ENCODE results near the gene NDRG2.

DNA sequence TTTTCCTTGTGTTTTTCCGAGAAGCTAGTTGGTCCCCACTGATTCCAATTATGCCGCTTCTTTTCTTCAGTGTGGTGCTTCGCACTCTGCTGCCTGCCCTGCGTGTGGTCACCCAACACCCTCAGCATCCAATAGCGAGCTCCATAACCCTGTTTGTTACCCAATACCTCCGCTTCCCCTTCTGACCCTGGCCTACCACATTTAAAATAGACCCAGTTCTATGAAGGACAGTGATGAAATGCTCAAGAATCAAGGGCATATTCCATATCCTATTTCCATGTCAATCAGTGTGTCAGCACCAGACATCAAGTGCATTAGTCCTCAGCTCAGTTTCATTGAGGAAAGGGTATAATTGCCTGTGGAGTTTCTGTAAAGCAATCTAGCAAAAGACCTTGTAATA, 9.5 kb downstream of the NDRG2 start:
- TF ChIP-seq, protein P1, sequence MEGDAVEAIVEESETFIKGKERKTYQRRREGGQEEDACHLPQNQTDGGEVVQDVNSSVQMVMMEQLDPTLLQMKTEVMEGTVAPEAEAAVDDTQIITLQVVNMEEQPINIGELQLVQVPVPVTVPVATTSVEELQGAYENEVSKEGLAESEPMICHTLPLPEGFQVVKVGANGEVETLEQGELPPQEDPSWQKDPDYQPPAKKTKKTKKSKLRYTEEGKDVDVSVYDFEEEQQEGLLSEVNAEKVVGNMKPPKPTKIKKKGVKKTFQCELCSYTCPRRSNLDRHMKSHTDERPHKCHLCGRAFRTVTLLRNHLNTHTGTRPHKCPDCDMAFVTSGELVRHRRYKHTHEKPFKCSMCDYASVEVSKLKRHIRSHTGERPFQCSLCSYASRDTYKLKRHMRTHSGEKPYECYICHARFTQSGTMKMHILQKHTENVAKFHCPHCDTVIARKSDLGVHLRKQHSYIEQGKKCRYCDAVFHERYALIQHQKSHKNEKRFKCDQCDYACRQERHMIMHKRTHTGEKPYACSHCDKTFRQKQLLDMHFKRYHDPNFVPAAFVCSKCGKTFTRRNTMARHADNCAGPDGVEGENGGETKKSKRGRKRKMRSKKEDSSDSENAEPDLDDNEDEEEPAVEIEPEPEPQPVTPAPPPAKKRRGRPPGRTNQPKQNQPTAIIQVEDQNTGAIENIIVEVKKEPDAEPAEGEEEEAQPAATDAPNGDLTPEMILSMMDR (IDR thresholded peaks at IDR 0.05; ENCODE audit: insufficient read depth, low read length) = no peak
- TF ChIP-seq GABPA (IDR thresholded peaks at IDR 0.05; ENCODE audit: low read depth) (no peak), POLR2AphosphoS5 (IDR thresholded peaks at IDR 0.05; ENCODE audit: low read depth) (no peak)

Data from HL-60 (cell line).